Ishikawa (cell line): ENCODE data around the gene USP49.

Experiments used
- CEBPB ChIP-seq: IDR thresholded peaks from 2 replicates; pipeline ENCODE4 v1.6.1; 2012
- CREB1 ChIP-seq: IDR thresholded peaks from 2 replicates; pipeline ENCODE4 v1.6.1; 2012; ENCODE audit warnings: low read depth
- EGR1 ChIP-seq: IDR thresholded peaks from 2 replicates; pipeline ENCODE4 v1.6.1; 2012
- EP300 ChIP-seq: IDR thresholded peaks from 2 replicates; pipeline ENCODE4 v1.6.1; 2012; ENCODE audit warnings: borderline replicate concordance
- FOXM1 ChIP-seq: IDR thresholded peaks from 2 replicates; pipeline ENCODE4 v1.6.1; 2012; ENCODE audit warnings: low read depth, borderline replicate concordance
- MAX ChIP-seq: IDR thresholded peaks from 2 replicates; pipeline ENCODE4 v1.6.1; 2012
- NFIC ChIP-seq: IDR thresholded peaks from 2 replicates; pipeline ENCODE4 v1.6.1; 2012
- RAD21 ChIP-seq: IDR thresholded peaks from 2 replicates; pipeline ENCODE4 v1.6.1; 2012; ENCODE audit warnings: low read depth
- REST ChIP-seq: IDR thresholded peaks from 2 replicates; pipeline ENCODE4 v1.6.1; 2012; ENCODE audit warnings: low read depth, mild to moderate bottlenecking
- TAF1 ChIP-seq: IDR thresholded peaks from 2 replicates; pipeline ENCODE4 v1.6.1; 2012; ENCODE audit warnings: low read depth, mild to moderate bottlenecking
- TCF12 ChIP-seq: IDR thresholded peaks from 2 replicates; pipeline ENCODE4 v1.6.1; 2012; ENCODE audit warnings: low read depth
- TEAD4 ChIP-seq: IDR thresholded peaks from 2 replicates; pipeline ENCODE4 v1.6.1; 2012
- YY1 ChIP-seq: IDR thresholded peaks from 2 replicates; pipeline ENCODE4 v1.6.1; 2012; ENCODE audit warnings: low read depth
- ZBTB7A ChIP-seq: IDR thresholded peaks from 2 replicates; pipeline ENCODE4 v1.6.1; 2012; ENCODE audit warnings: low read depth
- TF ChIP-seq, protein P1 (sequence below): IDR thresholded peaks from 2 replicates; pipeline ENCODE4 v1.6.1; 2012

USP49 gene

GRCh38 chr6:41877051-41877680 lies 18.0 kb downstream of the USP49 start:
- TF ChIP-seq TCF12 = no peak
- TF ChIP-seq EP300 = no peak

DNA sequence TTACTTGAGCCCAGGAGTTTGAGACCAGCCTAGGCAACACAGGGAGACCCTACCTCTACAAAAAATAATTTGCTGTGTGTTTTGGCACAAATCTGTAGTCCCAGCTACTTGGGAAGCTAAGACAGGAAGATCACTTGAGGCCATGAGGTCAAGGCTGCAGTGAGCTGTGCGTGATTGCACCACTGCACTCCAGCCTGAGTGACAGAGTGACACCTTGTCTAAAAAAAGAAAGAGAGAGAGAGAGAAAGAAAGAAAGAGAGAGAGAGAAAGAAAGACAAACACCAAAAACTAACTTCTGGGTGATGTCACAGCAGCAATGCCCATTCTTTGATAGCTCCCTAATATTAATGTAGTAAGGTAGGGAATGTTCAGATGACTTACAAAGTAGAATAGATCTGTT lies 20.4 kb downstream of the USP49 start:
- TF ChIP-seq MAX = no peak
- TF ChIP-seq EGR1 = no peak
- TF ChIP-seq, protein P1, sequence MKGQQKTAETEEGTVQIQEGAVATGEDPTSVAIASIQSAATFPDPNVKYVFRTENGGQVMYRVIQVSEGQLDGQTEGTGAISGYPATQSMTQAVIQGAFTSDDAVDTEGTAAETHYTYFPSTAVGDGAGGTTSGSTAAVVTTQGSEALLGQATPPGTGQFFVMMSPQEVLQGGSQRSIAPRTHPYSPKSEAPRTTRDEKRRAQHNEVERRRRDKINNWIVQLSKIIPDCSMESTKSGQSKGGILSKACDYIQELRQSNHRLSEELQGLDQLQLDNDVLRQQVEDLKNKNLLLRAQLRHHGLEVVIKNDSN = no peak

DNA sequence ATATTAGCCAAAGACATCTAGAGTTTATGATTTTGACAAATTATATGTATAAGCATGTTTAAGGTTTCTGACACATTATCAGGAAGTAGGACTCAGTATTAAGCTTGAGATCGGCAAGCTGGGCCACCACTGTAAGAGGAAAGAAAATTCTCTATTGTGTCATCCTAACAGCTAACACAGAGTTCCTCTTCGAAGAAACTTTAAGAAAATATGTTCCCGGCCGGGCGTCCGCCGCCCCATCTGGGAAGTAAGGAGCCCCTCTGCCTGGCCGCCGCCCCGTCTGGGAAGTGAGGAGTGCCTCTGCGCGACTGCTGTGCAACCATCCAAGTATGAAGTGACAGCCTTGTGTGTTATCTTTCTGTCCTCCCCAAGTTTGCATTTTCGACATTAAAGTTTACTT lies 23.0 kb downstream of the USP49 start:
- TF ChIP-seq EP300 (no peak), CREB1 (no peak), TCF12 (no peak), REST (no peak), EGR1 (no peak), ZBTB7A (no peak)
- TF ChIP-seq, protein P1 = no peak

DNA sequence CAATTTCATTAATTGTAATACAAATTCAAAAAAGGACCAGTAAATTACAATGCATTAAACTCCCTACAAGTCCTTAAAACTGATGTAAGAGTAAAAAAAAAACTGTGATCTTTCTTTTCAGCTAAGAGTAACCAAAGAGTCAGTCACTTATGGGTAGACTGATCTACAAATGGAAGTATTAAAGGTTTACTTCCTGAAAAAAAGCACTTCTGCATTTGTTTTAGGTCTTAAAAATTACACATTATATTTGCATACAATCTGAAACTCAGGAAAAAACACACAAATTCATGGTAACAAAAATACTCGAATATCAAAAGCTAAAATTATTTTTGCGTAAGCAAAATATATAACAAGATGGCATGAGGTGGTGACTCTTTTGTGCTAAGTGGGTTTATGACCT lies 23.5 kb downstream of the USP49 start:
- TF ChIP-seq EGR1 (no peak), FOXM1 (no peak), NFIC (no peak), CEBPB (no peak), RAD21 (no peak), YY1 (no peak), CREB1 (no peak), TAF1 (no peak), TCF12 (no peak), ZBTB7A (no peak), MAX (no peak), TEAD4 (no peak), EP300 (no peak), REST (no peak)
- TF ChIP-seq, protein P1 = no peak

GRCh38 chr6:41859356-41859755 lies 35.8 kb downstream of the USP49 start:
- no peak for TF ChIP-seq ZBTB7A
- no peak for TF ChIP-seq CEBPB
- TF ChIP-seq, protein P1 = no peak
- no peak for TF ChIP-seq CREB1
- no peak for TF ChIP-seq TEAD4
- TF ChIP-seq EP300 = no peak
- TF ChIP-seq TAF1 = no peak
- no peak for TF ChIP-seq NFIC
- no peak for TF ChIP-seq FOXM1
- no peak for TF ChIP-seq MAX
- no peak for TF ChIP-seq TCF12
- TF ChIP-seq REST = no peak
- TF ChIP-seq YY1 = no peak
- TF ChIP-seq RAD21 = no peak
- no peak for TF ChIP-seq EGR1
